ENCODE data around the gene MED27. TPM values are rescaled to one million over a fixed set of nuclear protein-coding genes. Genes with fewer than 3 reads are reported as not detected.

Gene MED27
- total RNA-seq, 1 donor from 2014 or later: 25.1 TPM

- Mint-ChIP-seq H3K4me1 (ENCODE audit: low read depth) (no peaks in the 10 kb centered on the region), H3K9me3 (ENCODE audit: low read depth) (no peaks in the 10 kb centered on the region), H3K4me3 (ENCODE audit: low read depth) (no peak overlapping the region), H3K27ac (no peak overlapping the region), H3K36me3 (ENCODE audit: insufficient read depth) (no peaks in the 10 kb centered on the region), H3K27me3 (no peaks in the 10 kb centered on the region)
- DNase-seq (ENCODE audit: low spot score, unreplicated experiment): no peak
- TF ChIP-seq CTCF (IDR thresholded peaks at IDR 0.05; ENCODE audit: unreplicated experiment): no peak
These were observed 127.8 kb downstream of the MED27 start for GRCh38 chr9:131951905-131952304.

GRCh38 chr9:131951155-131951554 is 128.5 kb downstream of the MED27 start:
- Mint-ChIP-seq H3K36me3 (ENCODE audit: insufficient read depth) (no peaks in the 10 kb centered on the region), H3K4me3 (ENCODE audit: low read depth) (no peak overlapping the region), H3K27ac (no peak overlapping the region), H3K9me3 (ENCODE audit: low read depth) (no peaks in the 10 kb centered on the region), H3K27me3 (no peaks in the 10 kb centered on the region), H3K4me1 (ENCODE audit: low read depth) (no peaks in the 10 kb centered on the region)
- no peak for DNase-seq (ENCODE audit: low spot score, unreplicated experiment)
- no peak for TF ChIP-seq CTCF (IDR thresholded peaks at IDR 0.05; ENCODE audit: unreplicated experiment)

GRCh38 chr9:131950487-131950886 is 129.2 kb downstream of the MED27 start:
- no peak for TF ChIP-seq CTCF (IDR thresholded peaks at IDR 0.05; ENCODE audit: unreplicated experiment)
- H3K36me3 Mint-ChIP-seq (ENCODE audit: insufficient read depth): no peaks in the 10 kb centered on the region

GRCh38 chr9:131946180-131946579 is 133.5 kb downstream of the MED27 start:
- Mint-ChIP-seq H3K4me1 (ENCODE audit: low read depth) (no peaks in the 10 kb centered on the region), H3K36me3 (ENCODE audit: insufficient read depth) (peaks cover 2% of the 10 kb centered on the region), H3K9me3 (ENCODE audit: low read depth) (no peaks in the 10 kb centered on the region), H3K27me3 (no peaks in the 10 kb centered on the region), H3K4me3 (ENCODE audit: low read depth) (no peak overlapping the region), H3K27ac (no peak overlapping the region)
- TF ChIP-seq CTCF (IDR thresholded peaks at IDR 0.05; ENCODE audit: unreplicated experiment): no peak
- no peak for DNase-seq (ENCODE audit: low spot score, unreplicated experiment)

More at GRCh38 chr9:131950487-131950886, 129.2 kb downstream of the MED27 start:
- H3K4me3 Mint-ChIP-seq (ENCODE audit: low read depth): no peak overlapping the region
- H3K4me1 Mint-ChIP-seq (ENCODE audit: low read depth): no peaks in the 10 kb centered on the region
- H3K9me3 Mint-ChIP-seq (ENCODE audit: low read depth): no peaks in the 10 kb centered on the region
- H3K27me3 Mint-ChIP-seq: no peaks in the 10 kb centered on the region
- no peak for DNase-seq (ENCODE audit: low spot score, unreplicated experiment)
- no peak overlapping the region for H3K27ac Mint-ChIP-seq

- no peak for TF ChIP-seq CTCF (IDR thresholded peaks at IDR 0.05; ENCODE audit: unreplicated experiment)
- Mint-ChIP-seq H3K27ac (no peak overlapping the region), H3K9me3 (ENCODE audit: low read depth) (no peaks in the 10 kb centered on the region), H3K4me1 (ENCODE audit: low read depth) (no peaks in the 10 kb centered on the region), H3K27me3 (no peaks in the 10 kb centered on the region), H3K4me3 (ENCODE audit: low read depth) (no peak overlapping the region), H3K36me3 (ENCODE audit: insufficient read depth) (peaks cover 3% of the 10 kb centered on the region)
- no peak for DNase-seq (ENCODE audit: low spot score, unreplicated experiment)
These were observed 136.3 kb downstream of the MED27 start for GRCh38 chr9:131943351-131943841.

All from progenitor cell of endocrine pancreas (in vitro differentiated cells).